ENCODE results near the gene NPAS3.

Gene NPAS3

DNA sequence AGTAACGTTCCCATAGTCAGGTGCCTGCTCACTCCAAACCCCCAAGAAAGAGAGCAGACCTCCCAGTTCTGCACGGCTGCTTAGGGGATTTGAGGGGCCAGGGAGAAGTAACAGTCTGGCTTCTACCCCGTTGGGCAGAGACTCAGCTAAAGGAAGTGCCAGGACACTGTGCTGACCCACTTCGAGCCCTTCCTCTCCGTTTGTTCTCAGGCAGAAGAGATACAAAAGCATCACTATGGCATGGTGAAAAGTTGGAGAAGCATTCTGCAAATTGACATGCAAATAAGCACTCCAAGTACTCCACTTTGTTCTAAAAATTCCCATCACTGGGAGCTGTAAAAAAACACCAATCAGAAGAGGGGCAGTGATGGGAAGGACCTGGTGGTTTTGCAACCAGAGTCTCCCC lies 773.1 kb downstream of the NPAS3 start:
- peak in 30 of 42 donors; percentile 8 to 75 (median 42) for DNase-seq
- intact Hi-C loops (cut with DNase I) = no loop called here

DNA sequence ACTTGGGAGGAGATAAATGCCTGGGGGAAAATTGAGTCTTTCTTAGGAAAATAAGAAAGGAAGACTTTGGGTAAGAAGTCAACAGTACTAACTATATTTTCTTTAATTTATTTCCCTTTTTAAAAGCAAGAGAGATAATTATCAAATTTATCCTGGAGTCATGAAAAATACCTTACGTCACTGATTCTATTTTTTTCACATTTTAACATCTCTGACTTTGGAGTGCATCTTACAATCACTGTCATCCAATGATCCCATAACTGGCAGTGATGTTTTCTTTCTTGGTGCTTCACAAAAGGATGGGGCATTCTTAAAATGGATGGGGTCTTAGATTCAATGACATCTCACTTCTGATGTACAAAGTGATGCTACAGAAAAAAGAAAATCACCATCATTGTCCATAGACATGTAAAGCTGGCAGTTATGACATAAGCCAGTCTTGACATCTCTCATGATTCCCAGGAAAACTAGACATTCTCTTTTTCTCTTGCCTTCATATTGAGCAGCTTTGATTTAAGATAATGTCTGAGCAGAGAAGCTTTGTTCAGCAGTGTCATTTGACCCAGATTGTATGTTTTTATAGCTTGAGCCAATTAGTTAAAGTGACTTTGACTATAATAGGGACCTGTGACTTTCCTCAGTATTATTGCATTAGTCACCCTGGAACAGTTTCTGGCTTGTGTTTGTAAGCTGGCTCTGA lies 776.0 kb downstream of the NPAS3 start:
- no peak for DNase-seq
- intact Hi-C loops (cut with DNase I) = no loop called here

DNA sequence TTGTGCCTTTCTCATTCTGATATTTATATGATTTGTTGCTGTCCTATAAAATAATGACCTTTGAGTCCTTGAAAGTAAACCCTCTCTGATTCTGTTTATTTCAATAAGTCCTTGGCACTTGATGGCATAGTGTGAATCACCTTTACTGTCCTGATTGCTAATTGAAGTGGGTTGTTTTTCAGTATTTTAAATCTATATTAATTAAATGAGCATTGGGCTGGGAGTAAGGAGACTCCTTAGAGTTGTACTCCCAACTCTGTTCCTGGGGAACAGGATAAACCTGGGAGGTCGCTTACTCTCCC lies 776.5 kb downstream of the NPAS3 start:
- no peak for DNase-seq
- intact Hi-C loops (cut with DNase I) = no loop called here

DNA sequence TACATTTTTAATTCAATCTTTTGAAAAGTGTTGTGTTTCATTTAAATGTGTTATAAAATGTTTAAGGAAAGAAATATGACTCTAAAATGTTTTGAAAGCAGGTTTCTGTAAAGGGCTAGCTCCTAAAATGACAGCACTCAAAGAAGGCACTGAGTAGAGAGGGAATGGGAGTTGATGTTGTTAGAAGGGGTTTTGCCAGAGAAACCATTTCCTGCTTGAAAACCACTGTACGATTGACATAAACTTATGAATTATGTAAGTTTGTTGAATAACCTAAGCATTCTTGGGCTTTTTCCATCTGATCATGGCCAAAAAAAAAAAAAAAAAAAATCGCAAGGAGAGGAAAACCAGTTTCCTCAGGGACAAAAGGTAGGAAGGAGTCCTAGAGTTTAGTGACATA lies 778.2 kb downstream of the NPAS3 start:
- no peak for DNase-seq
- intact Hi-C loops (cut with DNase I) = no loop called here

DNA sequence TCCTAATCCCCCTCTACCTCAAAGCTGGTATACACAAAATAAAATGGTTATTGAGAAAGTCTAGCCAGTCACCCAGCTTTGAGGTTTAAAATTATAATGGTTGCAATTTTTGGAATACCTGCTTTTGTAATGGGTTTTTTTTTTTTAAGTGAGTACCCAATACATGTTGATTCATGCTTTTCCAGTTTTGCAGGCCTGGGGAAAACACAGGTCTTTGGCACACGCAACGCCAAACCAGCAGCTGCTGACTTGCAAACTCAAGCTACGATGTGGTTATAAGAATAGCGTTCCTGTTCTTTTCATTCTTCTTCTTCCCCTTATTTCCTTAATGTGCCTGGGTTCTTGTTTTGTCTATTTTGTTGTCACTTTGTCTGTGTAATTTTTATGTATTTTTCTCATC lies 779.2 kb downstream of the NPAS3 start:
- intact Hi-C loops (cut with DNase I) = no loop called here
- no peak for DNase-seq

DNA sequence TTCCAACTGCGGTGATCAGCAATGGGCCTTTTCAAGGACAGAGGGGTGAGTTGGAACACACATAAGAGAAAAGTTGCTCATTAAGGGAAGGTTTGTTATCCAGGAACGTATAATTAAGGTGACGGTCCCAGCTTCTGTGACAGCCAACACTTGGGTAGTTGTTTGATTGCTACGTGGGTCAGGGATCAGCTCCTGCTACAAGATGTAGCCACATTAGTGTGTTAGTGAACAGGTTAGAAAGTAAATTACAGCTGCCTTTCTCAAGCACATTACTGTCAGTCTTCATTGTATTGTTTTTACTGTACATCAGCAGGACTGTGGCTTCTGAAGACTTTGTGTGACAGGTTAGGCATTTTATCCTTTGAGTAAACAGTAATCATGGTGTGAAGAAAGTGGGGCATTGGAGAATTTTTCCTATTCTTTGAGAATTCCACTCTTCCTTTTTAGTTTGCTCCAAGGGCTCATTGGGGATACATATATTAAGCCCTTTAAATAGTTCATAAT lies 781.7 kb downstream of the NPAS3 start:
- no peak for DNase-seq

DNA sequence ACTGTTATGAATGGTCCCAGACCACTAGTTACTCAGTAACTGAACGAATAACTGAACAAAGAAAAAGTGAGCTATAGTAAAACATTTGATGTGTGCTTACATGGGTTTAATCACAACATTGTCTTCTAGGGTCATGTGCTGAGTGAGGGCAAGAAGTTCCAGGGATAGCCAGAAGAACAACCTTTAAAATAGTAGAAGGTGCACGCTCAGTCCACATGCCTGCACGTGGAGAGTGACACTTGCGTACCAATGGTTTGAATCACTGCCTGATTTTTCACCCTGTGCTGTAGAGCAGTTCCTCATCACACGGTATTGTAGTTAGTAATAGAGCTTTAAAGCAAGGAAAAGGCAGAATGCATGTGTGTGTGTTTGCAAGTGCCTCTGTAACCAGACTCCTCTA lies 788.0 kb downstream of the NPAS3 start:
- intact Hi-C loops (cut with DNase I) = no loop called here
- DNase-seq = no peak

More for the DNA sequence above, 781.7 kb downstream of the NPAS3 start:
- intact Hi-C loops (cut with DNase I) = no loop called here

DNA sequence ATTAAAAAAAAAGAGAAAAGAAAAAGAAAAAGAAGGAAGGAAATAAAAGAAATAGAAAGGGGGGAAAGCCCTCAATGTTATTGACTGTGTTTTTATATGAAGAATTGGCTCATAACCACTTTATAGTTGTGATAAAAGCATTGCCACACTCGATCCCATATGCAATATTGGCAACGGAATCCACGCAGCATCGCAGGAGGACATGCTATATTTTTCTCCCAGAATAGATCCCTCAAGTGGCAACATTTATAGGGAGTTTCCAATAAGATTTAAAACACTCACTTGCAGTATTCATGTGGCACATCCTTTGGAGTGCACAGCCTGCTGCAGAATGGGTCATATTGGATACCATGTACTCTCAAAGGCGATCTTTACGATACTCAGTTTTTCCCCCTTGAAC lies 788.9 kb downstream of the NPAS3 start:
- DNase-seq = no peak
- intact Hi-C loops (cut with DNase I) = no loop called here

DNA sequence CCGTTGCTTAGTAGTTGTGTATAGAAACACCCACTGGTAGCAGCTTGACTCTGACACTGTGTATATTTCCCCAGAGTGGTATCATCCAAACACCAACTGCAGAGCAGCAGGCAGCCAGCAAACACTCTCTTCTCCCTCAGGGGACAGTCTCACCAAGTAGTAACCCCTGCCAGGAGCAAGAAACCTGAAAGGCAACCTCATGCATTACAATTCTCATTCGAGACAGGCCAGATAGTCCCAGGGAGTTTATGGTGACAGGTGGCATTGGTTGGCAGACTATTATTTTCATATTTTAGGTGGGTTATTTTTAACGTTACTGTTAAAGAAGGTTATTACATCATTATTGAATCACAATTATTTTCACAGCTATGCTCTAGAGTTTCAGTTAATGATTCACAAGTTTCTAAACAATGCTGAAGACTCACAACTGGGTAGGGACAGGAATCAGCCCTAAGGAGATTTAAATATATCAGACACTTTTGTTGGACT lies 789.4 kb downstream of the NPAS3 start:
- intact Hi-C loops (cut with DNase I) = no loop called here
- DNase-seq = no peak

DNA sequence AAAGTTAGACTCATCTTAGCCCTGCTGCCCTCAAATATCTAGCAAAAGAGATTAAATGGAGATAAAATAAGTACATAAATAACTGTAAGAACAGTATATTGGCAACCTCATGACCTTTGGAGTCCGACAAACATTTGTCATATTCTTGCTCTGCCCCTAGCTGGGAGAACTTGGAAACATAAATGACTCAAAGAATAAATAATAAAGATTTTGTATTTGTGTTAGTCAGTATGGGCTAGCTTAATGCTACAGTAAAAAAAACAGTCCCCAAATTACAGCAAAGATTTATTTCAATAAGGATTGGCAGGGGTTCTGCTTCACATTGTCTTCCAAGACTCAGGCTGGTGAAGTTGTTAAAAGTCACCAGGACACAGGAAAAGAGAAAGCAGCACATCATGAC lies 791.5 kb downstream of the NPAS3 start:
- intact Hi-C loops (cut with DNase I) = no loop called here

DNA sequence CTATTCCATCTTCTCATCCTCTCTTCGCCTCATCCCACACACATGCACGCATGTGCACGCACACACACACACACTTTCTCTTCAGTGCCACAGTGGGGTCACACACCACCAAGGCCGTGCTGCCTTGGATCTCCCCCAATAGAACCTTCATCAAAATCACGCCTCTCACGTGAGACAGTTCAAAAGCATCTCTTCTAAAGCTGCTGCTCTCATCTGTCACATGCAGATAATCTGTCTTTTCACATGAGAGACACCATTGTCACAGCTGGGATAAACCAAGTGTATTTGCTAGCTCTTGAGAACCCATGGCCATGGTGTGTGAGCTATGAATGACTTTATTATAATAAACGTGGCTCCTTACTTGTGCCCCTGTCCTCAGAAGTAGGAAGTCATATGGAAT lies 793.5 kb downstream of the NPAS3 start:
- intact Hi-C loops (cut with DNase I) = no loop called here
- DNase-seq = no peak

More for the DNA sequence above, 791.5 kb downstream of the NPAS3 start:
- DNase-seq = no peak

DNA sequence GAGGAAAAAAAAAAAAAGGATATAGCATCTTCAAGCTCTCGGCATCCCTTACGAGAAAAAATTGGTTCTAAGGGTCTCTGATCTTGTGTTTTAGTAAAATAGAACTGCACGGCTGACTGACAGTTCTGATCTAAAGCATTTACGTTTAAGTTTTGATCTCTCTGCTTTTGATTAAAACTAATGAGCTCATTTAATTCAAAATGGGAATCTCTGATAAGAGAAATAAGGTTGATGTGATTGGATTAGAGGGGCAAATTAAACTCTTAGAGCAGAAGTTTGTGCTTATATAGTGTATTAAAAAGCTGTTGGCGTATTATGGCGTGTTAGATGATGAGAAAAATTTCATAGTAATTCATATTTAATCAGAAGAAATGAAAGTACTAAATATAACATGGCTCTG lies 794.6 kb downstream of the NPAS3 start:
- intact Hi-C loops (cut with DNase I) = no loop called here
- no peak for DNase-seq

DNA sequence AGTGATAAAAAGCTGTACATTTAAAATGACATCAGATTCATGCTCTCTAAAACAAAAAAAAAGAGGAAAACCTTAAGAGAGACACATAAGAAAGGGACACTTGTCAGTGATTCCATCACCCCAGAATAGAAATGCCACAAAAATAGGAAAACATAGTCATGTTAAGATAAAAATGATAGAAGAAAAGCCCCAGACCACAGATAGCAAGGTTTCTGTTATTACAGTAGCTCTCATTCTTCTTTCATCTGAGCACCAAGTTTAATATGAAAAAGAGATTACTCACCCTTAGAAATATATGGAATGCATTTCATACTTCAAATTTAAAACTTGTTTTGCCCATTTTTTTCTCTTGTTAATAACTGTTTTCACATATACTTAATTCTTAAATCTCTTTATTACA lies 795.0 kb downstream of the NPAS3 start:
- intact Hi-C loops (cut with DNase I) = no loop called here
- DNase-seq = no peak

DNA sequence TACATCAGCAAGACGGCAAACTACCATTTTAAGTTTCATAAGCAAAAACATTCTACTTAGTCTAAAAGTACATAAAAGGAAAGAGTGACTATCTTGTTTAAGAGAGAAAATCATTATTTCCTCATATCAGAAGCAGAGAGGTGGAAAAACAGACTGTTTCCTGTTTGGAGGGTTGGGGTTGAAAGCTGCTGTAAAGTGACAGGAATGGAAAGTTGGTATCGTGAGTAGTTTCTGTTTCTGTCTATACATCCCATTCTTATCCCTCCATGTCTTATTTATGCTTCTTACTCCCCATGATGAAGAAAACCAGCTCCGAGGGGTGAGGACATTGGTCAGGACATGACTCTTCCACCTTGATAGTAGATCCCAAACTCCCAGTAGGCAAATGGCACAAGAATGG lies 795.7 kb downstream of the NPAS3 start:
- intact Hi-C loops (cut with DNase I) = no loop called here
- DNase-seq = no peak

DNA sequence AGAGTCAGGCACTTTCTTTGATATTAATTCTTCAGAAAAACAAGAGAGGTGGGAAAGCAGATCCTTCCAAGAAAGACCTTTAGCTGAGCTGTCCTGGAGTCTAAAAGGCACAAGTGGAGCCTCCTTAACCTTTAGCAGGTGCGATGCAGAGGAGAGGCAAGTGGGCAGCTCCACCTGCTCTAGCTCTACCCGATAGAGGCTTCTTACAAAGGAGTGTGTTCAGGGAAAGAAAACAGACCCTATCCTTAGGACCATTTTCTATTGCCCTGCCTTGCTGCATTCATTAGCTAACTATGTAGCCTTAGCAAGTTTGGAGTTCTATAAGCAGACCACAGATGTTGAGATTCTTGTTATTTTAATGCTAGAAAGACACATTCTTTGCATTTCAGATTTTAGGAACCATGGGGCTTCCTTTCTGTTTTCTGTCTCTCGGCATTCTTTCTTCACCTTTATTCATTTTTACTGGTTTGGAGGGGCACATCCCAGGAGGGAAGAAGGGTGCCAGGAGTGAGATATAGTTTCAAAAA lies 797.7 kb downstream of the NPAS3 start:
- intact Hi-C loops (cut with DNase I) = no loop called here
- no peak for DNase-seq

DNA sequence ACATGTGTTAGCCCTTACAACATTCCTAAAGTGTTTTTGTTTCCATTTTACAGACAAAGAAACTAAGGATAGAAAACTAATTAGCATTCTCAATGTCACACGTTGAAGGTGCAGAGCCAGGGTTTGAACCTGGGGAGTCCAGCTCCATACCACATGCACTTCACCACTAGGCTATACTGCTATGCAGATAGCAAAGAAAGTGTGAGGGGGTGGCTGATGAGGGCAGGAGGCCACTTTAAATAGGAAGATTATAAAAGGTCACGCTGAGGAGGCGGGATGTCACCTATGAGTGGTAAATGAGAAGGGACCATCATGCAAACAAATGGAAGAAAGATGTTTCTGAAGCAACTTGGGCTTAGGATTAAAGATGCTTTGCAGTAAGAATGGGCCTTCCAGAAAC lies 798.3 kb downstream of the NPAS3 start:
- DNase-seq = no peak
- intact Hi-C loops (cut with DNase I) = no loop called here

DNA sequence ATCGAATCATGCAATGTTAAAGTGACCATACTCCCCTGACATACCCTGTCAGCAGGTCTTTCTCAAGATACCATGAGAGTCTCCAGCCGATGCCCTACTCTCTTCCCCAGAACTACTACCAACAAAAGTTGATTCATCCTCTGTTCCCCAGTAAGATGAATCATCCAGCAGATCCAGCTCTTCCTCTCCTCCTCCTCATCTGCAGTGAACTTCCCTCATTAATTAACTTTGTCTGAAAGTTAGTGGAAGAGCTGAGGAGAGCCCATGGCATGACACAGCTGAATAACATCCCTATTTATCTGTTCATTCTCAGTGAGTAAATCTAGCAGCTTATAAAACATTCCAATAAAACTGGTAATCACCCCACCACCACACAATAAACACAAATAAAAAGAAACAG lies 798.8 kb downstream of the NPAS3 start:
- intact Hi-C loops (cut with DNase I) = no loop called here
- DNase-seq = peak in 2 of 42 donors; percentile 6 to 7

DNA sequence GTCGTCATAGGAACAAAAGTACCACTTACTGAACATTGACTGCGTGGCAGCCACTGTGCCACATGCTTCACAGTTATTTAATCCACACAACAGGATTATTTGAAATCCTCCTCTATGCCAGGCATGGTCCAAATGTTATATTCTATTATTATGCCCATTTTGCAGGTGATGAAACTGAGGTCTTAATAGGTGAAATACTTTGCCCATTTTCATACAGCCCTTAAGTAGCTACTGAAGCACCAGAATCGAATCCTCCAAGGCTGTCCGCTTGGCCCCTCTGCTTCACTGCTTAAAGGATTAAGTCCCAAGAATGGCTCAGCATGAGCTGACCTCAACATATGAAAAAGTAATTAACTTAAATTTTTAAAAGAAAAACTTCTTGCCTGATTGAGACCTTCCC lies 799.4 kb downstream of the NPAS3 start:
- DNase-seq = no peak
- intact Hi-C loops (cut with DNase I) = no loop called here

DNA sequence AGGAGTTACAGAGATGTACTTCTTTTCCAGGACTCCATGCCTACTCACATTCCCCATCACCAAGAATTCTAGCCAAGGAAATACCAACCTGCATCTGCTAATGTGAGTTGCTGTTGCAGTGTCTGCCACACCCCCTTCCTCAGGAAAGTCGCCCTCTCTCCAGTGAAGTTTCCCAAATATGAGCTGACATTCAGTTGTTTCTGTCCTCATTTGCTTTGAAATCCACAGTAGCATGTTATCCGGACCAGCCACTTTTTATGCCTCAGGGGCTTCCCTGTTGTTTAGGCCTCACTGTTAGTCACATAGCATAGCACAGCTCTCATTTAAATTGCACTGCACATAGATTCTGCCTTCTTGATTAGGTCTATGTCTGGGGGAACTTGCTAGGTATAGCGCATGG lies 799.8 kb downstream of the NPAS3 start:
- intact Hi-C loops (cut with DNase I) = no loop called here
- DNase-seq = no peak

DNA sequence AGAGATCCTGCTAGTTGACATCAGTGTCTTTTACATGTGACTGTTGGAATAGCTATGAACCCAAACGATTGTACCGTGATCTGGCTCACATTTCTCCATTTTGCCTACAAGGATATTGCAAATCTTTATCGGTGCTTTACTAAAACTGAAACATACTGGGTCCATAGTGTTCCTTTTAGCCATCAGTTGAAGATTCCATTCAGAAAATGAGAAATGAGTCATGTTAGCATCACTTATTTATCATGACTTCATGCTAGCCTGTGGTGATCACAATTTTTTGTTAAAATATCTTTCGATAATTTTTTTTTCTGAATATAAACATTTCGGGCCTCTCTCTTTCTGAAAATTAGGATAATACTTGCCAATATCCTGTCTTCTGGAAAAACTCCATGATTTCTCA lies 801.9 kb downstream of the NPAS3 start:
- no peak for DNase-seq
- intact Hi-C loops (cut with DNase I) = no loop called here

DNA sequence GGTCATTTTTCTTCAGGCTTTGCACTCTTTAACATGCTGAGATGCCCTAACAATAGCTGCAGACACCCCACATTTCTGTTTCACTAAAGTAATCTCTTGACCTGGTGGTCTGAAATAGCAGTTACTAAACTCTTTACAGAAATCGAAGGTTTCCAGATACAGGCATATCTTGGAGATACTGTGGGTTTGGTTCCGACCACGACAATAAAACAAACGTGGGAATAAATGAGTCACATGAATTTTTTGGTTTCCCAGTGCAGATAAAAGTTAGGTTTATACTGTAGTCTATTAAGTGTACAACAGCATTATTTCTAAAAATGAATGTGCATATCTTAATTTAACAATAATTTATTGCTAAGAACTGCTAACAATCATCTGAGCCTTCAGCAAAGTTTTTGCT lies 803.5 kb downstream of the NPAS3 start:
- intact Hi-C loops (cut with DNase I) = no loop called here
- no peak for DNase-seq
